ENCODE measurements around the gene ITPKB. TPM values are rescaled to one million over a fixed set of nuclear protein-coding genes. Genes with fewer than 3 reads are reported as not detected.

Gene ITPKB
- total RNA-seq, 1 donor from 2014 or later: 9.8 TPM

- Mint-ChIP-seq H3K4me3 (ENCODE audit: low read depth) (no peak overlapping the region), H3K27me3 (peaks cover 8% of the 10 kb centered on the region), H3K27ac (no peak overlapping the region), H3K36me3 (ENCODE audit: insufficient read depth) (no peaks in the 10 kb centered on the region), H3K9me3 (ENCODE audit: low read depth) (no peaks in the 10 kb centered on the region), H3K4me1 (ENCODE audit: low read depth) (peaks cover 4% of the 10 kb centered on the region)
- no peak for TF ChIP-seq CTCF (IDR thresholded peaks at IDR 0.05; ENCODE audit: unreplicated experiment)
- DNase-seq (ENCODE audit: low spot score, unreplicated experiment): no peak
These were observed 89.3 kb downstream of the ITPKB start for GRCh38 chr1:226649780-226650179.

GRCh38 chr1:226649244-226649643 lies 89.8 kb downstream of the ITPKB start:
- Mint-ChIP-seq H3K27me3 (peaks cover 8% of the 10 kb centered on the region), H3K4me3 (ENCODE audit: low read depth) (no peak overlapping the region), H3K9me3 (ENCODE audit: low read depth) (no peaks in the 10 kb centered on the region), H3K27ac (no peak overlapping the region), H3K4me1 (ENCODE audit: low read depth) (peaks cover 4% of the 10 kb centered on the region), H3K36me3 (ENCODE audit: insufficient read depth) (no peaks in the 10 kb centered on the region)
- no peak for DNase-seq (ENCODE audit: low spot score, unreplicated experiment)
- TF ChIP-seq CTCF (IDR thresholded peaks at IDR 0.05; ENCODE audit: unreplicated experiment): no peak

DNA sequence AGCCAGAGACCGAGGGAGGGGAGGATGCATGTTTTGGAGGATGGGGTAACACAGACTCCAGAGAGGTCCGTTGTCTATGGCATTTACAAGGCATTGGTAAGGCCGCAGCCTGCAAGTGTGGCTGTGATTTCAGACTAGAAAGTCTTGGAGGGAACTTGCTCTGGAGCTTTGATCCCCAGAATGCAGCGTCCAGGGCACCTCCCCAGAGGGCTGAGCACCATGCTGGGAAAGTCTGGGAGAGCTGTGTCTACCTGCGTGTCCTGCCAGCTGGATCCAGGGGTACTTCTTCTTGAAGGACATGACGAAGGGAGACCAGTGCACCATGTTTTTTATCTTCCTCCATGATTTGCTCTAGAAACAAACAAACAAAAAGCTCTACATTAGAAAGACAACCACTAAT lies 90.7 kb downstream of the ITPKB start:
- no peaks in the 10 kb centered on the region for H3K36me3 Mint-ChIP-seq (ENCODE audit: insufficient read depth)
- DNase-seq (ENCODE audit: low spot score, unreplicated experiment): no peak
- peaks cover 4% of the 10 kb centered on the region for H3K27me3 Mint-ChIP-seq
- H3K9me3 Mint-ChIP-seq (ENCODE audit: low read depth): no peaks in the 10 kb centered on the region
- H3K4me3 Mint-ChIP-seq (ENCODE audit: low read depth): no peak overlapping the region
- no peak overlapping the region for H3K27ac Mint-ChIP-seq
- H3K4me1 Mint-ChIP-seq (ENCODE audit: low read depth): no peaks in the 10 kb centered on the region
- no peak for TF ChIP-seq CTCF (IDR thresholded peaks at IDR 0.05; ENCODE audit: unreplicated experiment)

DNA sequence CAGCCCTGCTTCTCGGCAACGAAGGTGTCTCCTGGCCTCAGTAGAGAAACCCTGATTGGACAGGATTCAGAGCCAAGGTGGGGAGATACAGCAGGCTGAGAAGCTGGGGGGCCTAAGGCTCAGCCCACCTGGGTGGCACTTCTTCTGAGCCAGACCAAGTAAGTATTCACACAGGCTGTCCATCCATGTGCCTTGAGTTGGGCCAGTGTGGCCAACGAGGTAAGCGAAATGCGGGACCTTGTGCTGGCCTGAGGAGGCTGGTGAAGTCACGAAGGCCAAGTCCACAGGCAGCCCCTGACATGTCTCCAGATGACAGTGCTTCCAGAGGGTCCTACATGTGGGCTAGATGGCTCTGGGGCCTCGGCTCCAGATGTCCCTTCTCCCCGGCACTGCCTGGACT lies 91.4 kb downstream of the ITPKB start:
- Mint-ChIP-seq H3K4me1 (ENCODE audit: low read depth) (no peaks in the 10 kb centered on the region), H3K27ac (no peak overlapping the region), H3K4me3 (ENCODE audit: low read depth) (no peak overlapping the region), H3K27me3 (peaks cover 4% of the 10 kb centered on the region), H3K9me3 (ENCODE audit: low read depth) (no peaks in the 10 kb centered on the region), H3K36me3 (ENCODE audit: insufficient read depth) (no peaks in the 10 kb centered on the region)
- TF ChIP-seq CTCF (IDR thresholded peaks at IDR 0.05; ENCODE audit: unreplicated experiment): no peak
- DNase-seq (ENCODE audit: low spot score, unreplicated experiment): no peak

DNA sequence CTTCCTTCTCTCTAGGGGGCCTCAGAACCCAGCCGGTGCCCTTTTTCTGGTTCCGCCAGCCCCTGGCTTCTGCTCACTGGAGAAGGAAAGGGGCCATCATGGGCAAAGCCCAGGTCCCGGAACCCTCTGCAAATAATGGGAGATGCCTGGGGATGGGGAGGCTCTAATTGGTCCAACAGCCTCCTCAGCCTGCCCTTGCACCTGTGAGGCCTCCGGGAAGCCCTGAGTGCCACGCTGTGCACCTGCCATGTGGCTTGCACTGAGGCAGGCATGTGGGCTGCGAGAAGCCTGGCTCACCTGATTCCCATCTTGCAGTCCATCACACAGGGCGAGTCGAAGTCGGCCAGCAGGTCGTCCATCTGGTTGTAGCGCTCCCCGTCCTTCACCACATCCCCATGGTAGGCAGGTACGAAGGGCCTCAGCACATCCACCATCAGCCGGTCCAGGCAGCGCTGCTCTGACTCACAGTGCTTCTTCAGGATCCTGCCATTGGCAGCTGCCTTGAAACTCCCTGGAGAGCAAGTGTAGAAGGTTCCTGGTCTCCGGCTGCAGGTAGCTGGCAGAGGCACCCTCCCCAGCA lies 92.1 kb downstream of the ITPKB start:
- H3K27ac Mint-ChIP-seq: no peak overlapping the region
- H3K36me3 Mint-ChIP-seq (ENCODE audit: insufficient read depth): no peaks in the 10 kb centered on the region
- no peak for DNase-seq (ENCODE audit: low spot score, unreplicated experiment)
- H3K4me1 Mint-ChIP-seq (ENCODE audit: low read depth): no peaks in the 10 kb centered on the region
- no peaks in the 10 kb centered on the region for H3K9me3 Mint-ChIP-seq (ENCODE audit: low read depth)
- H3K4me3 Mint-ChIP-seq (ENCODE audit: low read depth): no peak overlapping the region
- TF ChIP-seq CTCF (IDR thresholded peaks at IDR 0.05; ENCODE audit: unreplicated experiment): no peak
- H3K27me3 Mint-ChIP-seq: peaks cover 4% of the 10 kb centered on the region
